CD4-positive, alpha-beta T cell (primary cell): ENCODE results near the gene DROSHA. TPM values are rescaled to one million over a fixed set of nuclear protein-coding genes. Genes with fewer than 3 reads are reported as not detected.

ENCODE experiments used
- ATAC-seq: fragments of 200-7000 bp; cut with Tn5 transposase; one replicate; pipeline ENCODE4 v1.10.0; 2022; ENCODE audit warnings: mild to moderate bottlenecking; ENCODE audit not compliant: poor library complexity
- CTCF ChIA-PET: fragments of 350-600 bp; sonication (Branson Sonifier 250); formaldehyde crosslinking; loops from one replicate; lab custom pipeline; 2021; ENCODE audit warnings: antibody characterized with exemption, inconsistent platforms; lab: Charles Lee
- POLR2A ChIA-PET: fragments of 350-600 bp; sonication (Branson Sonifier 250); formaldehyde crosslinking; loops from one replicate; lab custom pipeline; 2021; ENCODE audit warnings: antibody characterized with exemption, inconsistent platforms; lab: Charles Lee
- DNase-seq, 14 experiments: peaks; one replicate each; pipeline ENCODE4 v3.0.0-alpha.2; 2013 to 2020; ENCODE audit warnings: mixed read lengths in 2 of 14
- H3K27ac ChIP-seq, 2 donors: one replicate each; pipeline versions ENCODE4 v1.5.1 to v1.7.0; 2013; ENCODE audit warnings: low read length in 2 of 2, low read depth in 1 of 2, mild to moderate bottlenecking in 1 of 2
- H3K27me3 ChIP-seq, 2 experiments: 1 replicate in 1 of 2; 2 replicates in 1 of 2; pipeline versions ENCODE4 v1.6.1 to v1.7.0; 2013; ENCODE audit warnings: low read length in 2 of 2, control low read depth in 1 of 2, mild to moderate bottlenecking in 1 of 2, moderate library complexity in 1 of 2; ENCODE audit not compliant: insufficient read depth in 2 of 2, control insufficient read depth in 1 of 2
- H3K36me3 ChIP-seq: one replicate; pipeline ENCODE4 v1.6.1; 2013; ENCODE audit warnings: low read length, control low read depth; ENCODE audit not compliant: insufficient read depth
- H3K4me1 ChIP-seq: one replicate; pipeline ENCODE4 v1.6.1; 2013; ENCODE audit warnings: low read length, control low read depth; ENCODE audit not compliant: insufficient read depth
- H3K4me3 ChIP-seq: one replicate; pipeline ENCODE4 v1.5.1; 2013; ENCODE audit warnings: mild to moderate bottlenecking, low read length, moderate library complexity
- H3K9me3 ChIP-seq, 2 experiments: 1 replicate in 1 of 2; 2 replicates in 1 of 2; pipeline versions ENCODE4 v1.6.1 to v1.7.0; 2013; ENCODE audit warnings: low read length in 2 of 2, mild to moderate bottlenecking in 2 of 2, control low read depth in 1 of 2, moderate library complexity in 1 of 2; ENCODE audit not compliant: control insufficient read depth in 1 of 2, insufficient read depth in 1 of 2
- H3K27ac Mint-ChIP-seq: one replicate; pipeline ENCODE4 v1.8.0; 2020; ENCODE audit warnings: mixed read lengths
- H3K27me3 Mint-ChIP-seq: one replicate; pipeline ENCODE4 v1.8.0; 2021; ENCODE audit warnings: mixed read lengths
- H3K36me3 Mint-ChIP-seq: one replicate; pipeline ENCODE4 v1.8.0; 2021; ENCODE audit warnings: low read depth, mixed read lengths
- H3K4me1 Mint-ChIP-seq: one replicate; pipeline ENCODE4 v1.8.0; 2021; ENCODE audit warnings: low read depth, mixed read lengths
- H3K4me3 Mint-ChIP-seq: one replicate; pipeline ENCODE4 v1.8.0; 2020; ENCODE audit warnings: mild to moderate bottlenecking, mixed read lengths
- H3K9me3 Mint-ChIP-seq: one replicate; pipeline ENCODE4 v1.8.0; 2020; ENCODE audit warnings: mixed read lengths
- intact Hi-C, 2 experiments: fragments of 100-400 bp; cut with DNase I in 1 of 2; cut with micrococcal nuclease in 1 of 2; formaldehyde crosslinking; loops; one replicate each; pipeline versions ENCODE4 v1.15.1 to v1.9.0; 2023 to 2025; cut with DNase I, micrococcal nuclease
- total RNA-seq, 174 experiments: library from RNA in 2 of 174; stranded (reverse) in 2 of 174; gene quantifications; one replicate each; pipeline ENCODE4 v1.2.3 and lab custom pipeline; 2021 to 2026
- TF ChIP-seq, protein P1 (sequence below): fragments of 200-600 bp; IDR thresholded peaks from one replicate; pipeline ENCODE4 v1.8.0; 2022; ENCODE audit warnings: antibody characterized with exemption, mild to moderate bottlenecking

Gene DROSHA
- total RNA-seq, 2 experiments from 2014 or later, result 28.8 to 38.1 TPM

DNA sequence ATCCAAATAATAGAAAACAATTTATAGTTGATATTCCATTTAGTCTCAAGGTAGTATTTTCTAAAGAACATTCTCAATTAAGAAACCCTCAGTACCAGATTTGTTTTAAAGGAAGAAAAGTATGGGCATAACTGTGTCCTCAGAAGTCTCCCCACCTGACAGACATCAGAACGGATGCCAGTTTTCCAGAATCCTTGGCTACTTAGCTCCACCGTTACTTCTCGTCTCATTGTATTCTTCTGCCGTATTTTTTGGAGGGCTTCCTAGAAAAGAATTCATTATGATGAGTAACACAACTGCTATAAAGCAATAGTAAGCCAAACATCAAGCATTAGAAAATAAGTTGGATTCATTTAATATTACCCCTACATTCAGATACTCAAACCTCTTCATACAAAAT, 67.8 kb downstream of the DROSHA start:
- H3K27ac ChIP-seq, result no peak overlapping the region
- Mint-ChIP-seq H3K9me3 (peaks cover 19% of the 10 kb centered on the region), H3K27me3 (no peaks in the 10 kb centered on the region), H3K36me3 (peaks cover 99% of the 10 kb centered on the region), H3K4me1 (no peaks in the 10 kb centered on the region), H3K4me3 (no peak overlapping the region), H3K27ac (no peak overlapping the region)
- TF ChIP-seq, protein P1, sequence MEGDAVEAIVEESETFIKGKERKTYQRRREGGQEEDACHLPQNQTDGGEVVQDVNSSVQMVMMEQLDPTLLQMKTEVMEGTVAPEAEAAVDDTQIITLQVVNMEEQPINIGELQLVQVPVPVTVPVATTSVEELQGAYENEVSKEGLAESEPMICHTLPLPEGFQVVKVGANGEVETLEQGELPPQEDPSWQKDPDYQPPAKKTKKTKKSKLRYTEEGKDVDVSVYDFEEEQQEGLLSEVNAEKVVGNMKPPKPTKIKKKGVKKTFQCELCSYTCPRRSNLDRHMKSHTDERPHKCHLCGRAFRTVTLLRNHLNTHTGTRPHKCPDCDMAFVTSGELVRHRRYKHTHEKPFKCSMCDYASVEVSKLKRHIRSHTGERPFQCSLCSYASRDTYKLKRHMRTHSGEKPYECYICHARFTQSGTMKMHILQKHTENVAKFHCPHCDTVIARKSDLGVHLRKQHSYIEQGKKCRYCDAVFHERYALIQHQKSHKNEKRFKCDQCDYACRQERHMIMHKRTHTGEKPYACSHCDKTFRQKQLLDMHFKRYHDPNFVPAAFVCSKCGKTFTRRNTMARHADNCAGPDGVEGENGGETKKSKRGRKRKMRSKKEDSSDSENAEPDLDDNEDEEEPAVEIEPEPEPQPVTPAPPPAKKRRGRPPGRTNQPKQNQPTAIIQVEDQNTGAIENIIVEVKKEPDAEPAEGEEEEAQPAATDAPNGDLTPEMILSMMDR, result no peak
- H3K27me3 ChIP-seq, result no peaks in the 10 kb centered on the region
- POLR2A ChIA-PET, result no interaction called here
- peaks cover 0 to 22% of the 10 kb centered on the region in 2 experiments for H3K9me3 ChIP-seq
- ATAC-seq, result no peak
- no peak for DNase-seq
- H3K4me1 ChIP-seq, result no peaks in the 10 kb centered on the region
- intact Hi-C loops, result no loop called here
- H3K4me3 ChIP-seq, result no peak overlapping the region
- peaks cover 80% of the 10 kb centered on the region for H3K36me3 ChIP-seq
- CTCF ChIA-PET, result no interaction called here

- no peak for DNase-seq
- Mint-ChIP-seq H3K36me3 (peaks cover 100% of the 10 kb centered on the region), H3K4me3 (no peak overlapping the region), H3K27me3 (no peaks in the 10 kb centered on the region), H3K4me1 (no peaks in the 10 kb centered on the region), H3K27ac (no peak overlapping the region), H3K9me3 (peaks cover 19% of the 10 kb centered on the region)
- TF ChIP-seq, protein P1, result no peak
- CTCF ChIA-PET, result no interaction called here
- intact Hi-C loops, result no loop called here
- Histone ChIP-seq H3K4me3 (no peak overlapping the region), H3K4me1 (no peaks in the 10 kb centered on the region), H3K36me3 (peaks cover 86% of the 10 kb centered on the region), H3K27ac (no peak overlapping the region), H3K9me3 (peaks cover 0 to 22% of the 10 kb centered on the region in 2 experiments), H3K27me3 (no peaks in the 10 kb centered on the region)
- POLR2A ChIA-PET, result no interaction called here
- no peak for ATAC-seq
These were observed 68.5 kb downstream of the DROSHA start for GRCh38 chr5:31463351-31463750.

- no peaks in the 10 kb centered on the region for H3K4me1 ChIP-seq
- no peaks in the 10 kb centered on the region for H3K27me3 ChIP-seq
- no peaks in the 10 kb centered on the region for H3K4me1 Mint-ChIP-seq
- ChIA-PET CTCF (no interaction called here), POLR2A (no interaction called here)
- H3K9me3 Mint-ChIP-seq, result peaks cover 34% of the 10 kb centered on the region
- peaks cover 99% of the 10 kb centered on the region for H3K36me3 Mint-ChIP-seq
- TF ChIP-seq, protein P1, result no peak
- H3K4me3 Mint-ChIP-seq, result no peak overlapping the region
- ATAC-seq (no peak), DNase-seq (no peak)
- H3K27me3 Mint-ChIP-seq, result no peaks in the 10 kb centered on the region
- peaks cover 62% of the 10 kb centered on the region for H3K36me3 ChIP-seq
- no peak overlapping the region for H3K27ac ChIP-seq
- H3K9me3 ChIP-seq, result peaks cover 8 to 31% of the 10 kb centered on the region in 2 experiments
- no peak overlapping the region for H3K4me3 ChIP-seq
- H3K27ac Mint-ChIP-seq, result no peak overlapping the region
- intact Hi-C loops, result no loop called here
These were observed 72.3 kb downstream of the DROSHA start for GRCh38 chr5:31459594-31459993.
